Measurements from ENCODE around the gene HLA-DQB2.
"Not testable (repeated sequence)": the region's sequence is repeated elsewhere in the genome, so short reads cannot be mapped to it uniquely, and the experiment has no call there.

HLA-DQB2 gene

DNA sequence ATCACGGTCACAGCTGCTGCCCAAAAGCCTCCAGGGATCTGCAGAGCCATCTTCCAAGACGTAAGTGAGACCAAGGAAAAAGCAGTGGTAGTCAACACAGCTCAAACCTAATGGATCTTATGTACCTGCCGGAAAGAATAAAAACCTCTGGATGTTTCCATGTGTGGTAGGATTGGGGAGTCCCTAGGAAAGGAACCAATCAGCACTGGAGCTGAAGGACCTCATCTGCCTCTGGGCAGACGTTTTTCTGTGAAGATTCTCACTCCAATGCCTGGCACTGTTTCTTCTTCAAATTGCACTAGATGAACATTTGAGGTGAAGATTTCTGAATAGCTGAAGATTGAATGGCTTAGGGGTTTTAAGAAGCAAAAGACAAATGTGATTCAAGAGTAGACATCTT, at the start of gene HLA-DQB2:
Gene HLA-DQB2 (minus strand): TSS at position 112 of the 400 bp plus-strand sequence. CDS start 62 bp downstream, at position 50.
- no peak for DNase-seq

DNA sequence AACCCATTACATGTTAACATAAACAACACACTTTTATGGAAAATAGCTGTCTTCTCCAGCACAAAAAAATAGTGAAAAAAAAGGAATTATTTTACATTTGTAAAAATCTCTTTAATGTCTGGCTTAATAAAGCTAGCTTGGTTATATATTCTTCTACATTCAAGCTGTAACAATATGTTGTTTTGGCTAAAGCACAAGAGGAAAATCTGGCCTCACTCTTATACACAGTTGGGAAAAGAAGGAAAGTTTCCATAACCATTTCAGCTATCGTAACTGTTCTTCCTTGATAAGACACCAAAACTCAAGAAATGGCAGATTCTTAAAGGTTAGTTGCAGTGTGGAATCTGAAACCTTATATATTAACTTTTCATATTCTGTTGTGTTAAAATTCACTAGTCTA, 45.8 kb upstream of the HLA-DQB2 start:
- DNase-seq = no peak

DNA sequence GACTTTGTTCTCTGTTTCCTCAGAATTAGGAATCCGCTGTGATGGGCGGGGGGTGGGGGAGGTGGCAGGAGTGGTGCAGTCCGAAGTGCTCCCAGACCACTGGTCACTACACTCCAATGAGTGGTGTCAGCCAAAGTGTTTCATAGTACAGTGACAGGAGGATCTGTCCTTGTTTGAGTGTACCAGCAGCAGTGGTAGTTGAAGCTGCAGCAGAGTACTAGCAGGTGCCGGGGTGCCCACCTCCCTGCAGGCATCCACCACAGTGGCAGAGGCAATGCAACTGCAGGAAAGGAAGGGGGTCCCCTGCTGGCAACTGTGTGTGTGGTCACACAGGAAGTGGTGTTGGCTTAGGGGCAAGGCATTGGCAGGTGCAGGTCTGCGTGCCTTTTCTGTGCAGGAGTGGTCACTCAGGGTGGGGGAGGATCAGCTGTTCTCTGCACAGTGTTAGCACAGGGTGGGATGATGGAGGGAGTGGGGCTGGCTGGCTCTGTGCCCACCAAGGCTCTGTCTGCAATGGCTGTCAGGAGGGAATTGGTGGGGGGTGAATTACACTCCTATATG, 43.8 kb upstream of the HLA-DQB2 start:
- DNase-seq = no peak

DNA sequence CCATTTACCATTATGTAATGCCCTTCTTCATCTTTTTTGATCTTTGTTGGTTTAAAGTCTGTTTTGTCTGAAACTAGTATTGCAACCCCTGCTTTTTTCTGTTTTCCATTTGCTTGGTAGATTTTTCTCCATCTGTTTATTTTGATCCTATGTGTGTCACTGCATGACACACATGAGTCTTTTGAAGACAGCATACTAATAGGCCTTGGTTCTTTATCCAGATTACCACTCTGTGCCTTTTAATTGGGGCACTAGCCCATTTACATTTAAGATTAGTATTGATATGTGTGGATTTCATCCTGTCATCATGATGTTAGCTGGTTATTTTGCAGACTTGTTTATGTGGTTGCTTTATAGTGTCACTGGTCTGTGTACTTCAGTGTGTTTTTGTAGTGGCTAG, 42.1 kb upstream of the HLA-DQB2 start:
- DNase-seq = not testable (repeated sequence)

DNA sequence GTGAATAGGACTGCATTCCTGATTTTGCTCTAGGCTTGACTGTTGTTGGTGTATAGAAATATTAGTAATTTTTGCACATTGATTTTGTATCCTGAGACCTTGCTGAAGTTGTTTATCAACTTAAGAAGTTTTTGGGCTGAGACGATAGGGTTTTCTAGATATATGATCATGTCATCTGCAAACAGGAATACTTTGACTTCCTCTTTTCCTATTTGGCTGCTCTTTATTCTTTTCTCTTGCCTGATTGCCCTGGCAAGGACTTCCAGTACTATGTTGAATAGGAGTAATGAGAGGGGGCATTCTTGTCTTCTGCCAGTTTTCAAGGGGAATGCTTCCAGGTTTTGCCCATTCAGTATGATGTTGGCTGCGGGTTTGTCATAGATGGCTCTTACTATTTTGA, 40.1 kb upstream of the HLA-DQB2 start:
- DNase-seq = no peak

DNA sequence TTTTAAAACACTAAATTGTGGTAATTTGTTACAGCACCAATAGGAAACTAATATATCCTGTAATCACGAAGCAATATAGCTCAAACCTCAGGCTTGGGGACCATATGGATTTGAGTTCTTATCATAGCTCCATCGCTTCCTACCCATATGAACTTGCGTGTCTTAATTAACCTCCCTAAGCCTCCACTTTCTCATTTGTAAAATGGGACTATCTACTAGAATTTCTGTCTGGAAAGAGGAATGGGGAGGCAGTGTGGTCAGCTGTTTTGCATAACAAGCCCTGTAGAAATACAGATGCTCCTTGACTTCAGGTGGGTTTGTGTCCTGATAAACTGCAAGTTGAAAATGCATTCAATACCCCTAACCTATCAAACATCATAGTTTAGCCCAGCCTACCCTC, 36.4 kb upstream of the HLA-DQB2 start:
- DNase-seq = no peak

DNA sequence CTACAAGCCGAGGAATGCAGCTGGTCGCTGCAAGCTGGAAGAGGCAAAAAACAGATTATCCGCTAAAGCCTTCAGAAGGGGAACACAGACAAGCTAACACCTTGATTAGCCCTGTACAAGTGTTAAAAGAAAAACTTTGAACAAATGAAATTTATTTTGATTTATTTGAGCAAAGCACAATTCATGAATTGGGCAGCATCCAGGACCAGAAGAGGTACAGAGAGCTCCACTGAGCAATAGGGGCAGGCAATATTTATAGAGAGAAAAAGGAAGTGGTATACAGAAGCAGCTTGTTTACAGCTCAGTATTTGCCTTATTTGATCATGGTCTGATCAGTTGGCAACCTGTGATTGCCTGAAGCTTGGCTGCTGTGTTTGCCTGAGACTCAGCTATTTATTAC, 35.8 kb upstream of the HLA-DQB2 start:
- no peak for DNase-seq

DNA sequence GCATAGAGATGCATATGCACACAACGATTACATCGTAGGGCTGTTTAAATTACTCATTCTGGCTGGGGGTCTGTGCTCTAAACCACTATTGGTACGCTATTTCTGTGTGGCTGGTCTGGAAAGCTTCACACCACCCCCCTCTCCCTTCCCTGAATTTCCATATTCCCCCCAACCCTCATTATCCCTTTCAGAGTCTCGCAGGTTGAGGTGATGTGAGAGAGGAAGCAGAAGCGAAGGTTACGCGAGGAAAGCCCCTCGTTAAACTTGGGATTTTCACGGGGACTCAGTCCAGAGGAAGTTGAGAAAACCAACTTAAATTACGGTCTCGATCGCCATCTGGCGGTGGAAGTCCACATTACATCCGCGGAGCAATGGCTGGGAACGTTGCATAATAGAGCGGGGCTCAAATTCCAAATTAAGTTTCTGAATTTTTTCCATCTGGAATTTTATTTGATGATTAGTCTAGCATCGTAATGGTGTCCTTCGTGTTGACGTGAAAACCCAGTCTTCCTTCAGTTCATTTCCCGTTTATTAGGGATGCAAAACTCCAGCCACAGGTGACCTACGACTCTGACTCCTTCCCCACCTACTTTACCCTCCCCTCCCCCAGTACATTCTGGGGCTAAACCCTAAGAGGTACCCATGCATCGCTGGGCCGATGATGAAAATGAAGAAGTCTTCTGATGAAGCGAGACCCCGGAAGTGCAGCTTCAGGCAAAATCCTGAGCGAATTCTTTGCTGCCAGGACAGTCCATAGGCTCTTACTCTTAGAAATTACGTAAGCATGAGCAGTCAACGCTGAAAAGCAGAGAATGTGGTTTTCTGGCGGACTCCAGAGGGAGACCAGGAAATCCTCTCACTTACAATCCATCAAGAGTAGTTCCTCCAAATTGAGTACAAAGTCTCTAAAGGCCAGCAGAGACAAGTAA, 33.8 kb upstream of the HLA-DQB2 start:
- no peak for DNase-seq

DNA sequence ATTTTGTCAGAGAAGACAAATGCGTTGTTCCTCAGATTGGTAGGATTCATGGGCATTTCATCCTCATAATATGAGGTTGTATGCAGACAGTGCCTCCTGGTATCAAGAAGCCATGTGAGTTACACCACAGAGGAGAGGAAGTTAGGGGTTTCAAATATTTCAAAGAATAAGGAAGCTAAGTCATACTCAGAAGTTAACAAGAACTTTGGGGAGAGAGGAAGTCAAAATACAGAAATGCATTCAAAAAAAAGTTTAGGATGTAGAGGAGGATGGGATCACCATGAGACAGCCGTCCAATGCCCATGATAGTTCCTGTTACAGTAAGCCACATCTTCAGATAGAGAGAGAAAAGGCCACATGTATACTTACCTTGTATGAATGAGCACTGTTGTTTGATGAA, 31.2 kb upstream of the HLA-DQB2 start:
- no peak for DNase-seq

DNA sequence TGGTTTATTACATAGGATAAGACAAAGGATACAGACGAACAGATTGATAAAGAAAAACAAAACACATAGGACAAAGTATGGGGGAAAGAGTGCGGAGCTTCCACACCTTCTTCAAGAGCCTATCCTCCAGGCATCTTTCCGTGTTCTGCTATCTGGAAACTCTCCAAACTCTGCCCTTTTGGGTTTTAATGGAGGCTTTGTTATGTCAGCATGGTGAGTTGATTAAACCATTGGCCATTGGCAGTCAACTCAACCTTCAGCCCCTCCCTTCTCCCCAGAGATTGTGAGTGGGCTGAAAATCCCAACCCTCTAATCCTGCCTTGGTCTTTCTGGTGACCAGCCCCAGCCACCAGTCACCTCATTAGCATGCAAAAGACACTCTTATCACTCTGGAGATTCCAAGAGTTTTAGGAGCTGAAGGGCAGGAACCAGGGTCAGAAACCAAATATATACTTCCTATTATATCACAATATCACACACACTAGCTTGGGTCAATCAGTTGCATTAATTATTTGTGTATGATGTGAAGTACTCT, 29.6 kb upstream of the HLA-DQB2 start:
- DNase-seq = no peak

DNA sequence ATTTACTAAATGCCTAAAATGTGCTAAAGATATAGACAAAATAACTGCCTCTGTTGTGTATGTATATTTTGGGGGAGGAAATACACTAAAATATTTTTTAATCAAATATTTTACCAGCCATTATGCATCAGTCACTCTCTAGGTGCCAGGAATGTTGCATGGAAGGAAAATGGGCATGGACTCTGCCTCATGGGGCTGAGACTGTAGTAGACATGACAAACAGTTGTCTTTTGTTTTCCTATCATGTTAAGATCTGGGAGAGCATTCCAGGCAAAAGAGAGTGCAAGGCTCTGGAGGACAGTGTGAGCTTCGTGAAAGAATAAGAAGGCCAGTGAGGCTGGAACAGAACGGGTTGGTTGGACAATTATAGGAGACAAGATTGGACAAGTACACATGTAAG, 27.0 kb upstream of the HLA-DQB2 start:
- DNase-seq = no peak

DNA sequence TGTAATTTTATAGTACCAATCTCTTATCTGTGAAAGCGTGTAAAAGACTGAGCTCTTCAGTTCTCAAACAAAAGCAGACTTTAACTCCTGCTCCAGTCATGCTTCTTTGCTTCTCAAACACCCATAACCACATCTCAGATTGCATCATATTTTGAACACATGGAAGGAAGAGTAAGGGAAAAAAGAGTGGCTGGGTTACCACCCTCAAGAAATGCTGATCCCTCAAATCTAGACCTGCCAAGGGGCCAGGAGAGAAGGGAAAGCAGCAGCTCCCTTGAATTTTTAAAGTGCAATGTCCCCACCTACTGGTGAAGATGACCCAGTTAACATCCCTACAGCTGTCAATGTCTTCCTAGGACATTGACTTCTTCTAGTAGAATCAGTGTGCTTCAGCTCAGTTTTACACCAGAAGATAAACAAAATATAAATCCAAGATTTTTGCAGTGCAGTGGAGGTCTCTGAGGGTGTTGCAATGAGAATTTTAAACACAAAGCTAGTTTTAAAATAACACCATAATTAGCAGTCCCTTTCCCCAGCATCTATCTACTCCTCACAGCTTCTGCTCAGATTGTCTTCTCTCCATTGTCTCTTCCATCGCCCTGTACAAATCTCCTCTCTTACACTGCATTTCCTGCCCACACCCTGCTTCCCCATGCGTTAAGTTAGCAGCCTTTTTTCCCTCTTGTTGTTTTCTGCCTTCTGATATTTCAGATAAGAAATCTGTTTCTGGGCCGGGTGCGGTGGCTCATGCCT, 22.6 kb upstream of the HLA-DQB2 start:
- DNase-seq = peak; percentile 8

DNA sequence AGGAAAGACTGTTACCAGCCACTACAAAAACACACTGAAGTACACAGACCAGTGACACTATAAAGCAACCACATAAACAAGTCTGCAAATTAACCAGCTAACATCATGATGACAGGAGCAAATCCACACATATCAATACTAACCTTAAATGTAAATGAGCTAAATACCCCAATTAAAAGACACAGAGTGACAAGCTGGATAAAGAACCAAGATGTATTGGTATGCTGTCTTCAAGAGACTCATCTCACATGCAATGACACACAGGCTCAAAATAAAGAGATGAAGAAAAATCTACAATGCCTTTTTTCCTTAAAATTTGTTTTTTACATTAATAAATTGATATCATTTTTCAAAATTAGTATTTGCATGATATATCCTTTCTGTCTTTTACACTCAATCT, 19.6 kb upstream of the HLA-DQB2 start:
- DNase-seq = not testable (repeated sequence)

DNA sequence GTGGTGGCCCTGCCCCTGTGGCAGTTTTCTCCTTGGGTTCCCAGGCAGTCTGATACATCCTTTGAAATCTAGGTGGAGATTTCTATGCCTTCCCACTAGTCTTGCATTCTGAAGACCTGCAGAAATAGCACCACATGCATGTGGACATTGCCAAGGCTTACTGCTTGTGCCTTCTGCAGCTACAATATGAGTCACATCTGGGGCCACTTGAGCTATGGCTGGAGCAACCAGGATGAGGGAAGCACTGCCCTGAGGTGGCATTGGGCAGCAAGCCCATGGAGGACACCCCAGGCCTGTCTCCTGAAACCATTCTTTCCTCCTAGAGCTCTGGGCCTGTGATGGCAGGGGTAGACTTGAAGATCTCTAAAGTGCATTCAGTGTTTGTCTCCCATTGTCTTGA, 15.7 kb upstream of the HLA-DQB2 start:
- DNase-seq = no peak

DNA sequence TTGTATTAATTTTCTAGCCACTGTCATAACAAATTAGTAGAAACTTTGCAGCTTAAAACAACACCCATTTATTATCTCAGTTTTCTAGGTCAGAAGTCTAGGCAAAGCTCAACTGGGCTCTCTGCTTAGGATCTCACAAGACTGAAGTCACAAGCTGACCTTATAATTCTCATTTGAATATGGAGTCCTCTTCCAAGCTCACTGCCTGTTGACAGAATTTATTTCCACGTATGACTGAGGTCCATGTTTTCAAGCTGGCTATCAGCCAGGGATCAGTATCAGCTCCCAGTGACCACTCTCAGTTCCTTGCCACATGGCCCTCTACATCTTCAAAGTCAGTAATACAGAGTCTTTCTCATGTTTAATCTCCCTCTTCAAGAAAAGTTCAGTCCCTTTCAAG, 11.7 kb upstream of the HLA-DQB2 start:
- no peak for DNase-seq

DNA sequence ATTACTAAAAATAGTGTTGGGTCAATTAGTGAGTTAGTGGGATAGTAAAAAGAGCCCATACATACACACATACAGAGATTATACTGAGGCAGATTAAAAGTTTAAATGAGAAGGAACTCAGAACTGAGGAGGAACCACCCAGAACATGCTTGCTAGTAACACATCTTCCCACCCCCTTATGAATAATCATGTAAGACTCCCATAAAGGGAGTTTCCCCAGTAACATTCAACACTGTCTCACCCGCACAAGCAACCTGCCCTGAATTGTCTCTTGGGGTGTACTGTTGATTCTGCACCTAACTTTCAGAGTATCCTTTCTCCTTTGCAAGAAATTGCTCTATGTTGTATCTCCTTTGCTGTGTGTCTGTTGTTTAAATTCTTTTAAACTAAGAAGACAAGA, 11.1 kb upstream of the HLA-DQB2 start:
- no peak for DNase-seq

DNA sequence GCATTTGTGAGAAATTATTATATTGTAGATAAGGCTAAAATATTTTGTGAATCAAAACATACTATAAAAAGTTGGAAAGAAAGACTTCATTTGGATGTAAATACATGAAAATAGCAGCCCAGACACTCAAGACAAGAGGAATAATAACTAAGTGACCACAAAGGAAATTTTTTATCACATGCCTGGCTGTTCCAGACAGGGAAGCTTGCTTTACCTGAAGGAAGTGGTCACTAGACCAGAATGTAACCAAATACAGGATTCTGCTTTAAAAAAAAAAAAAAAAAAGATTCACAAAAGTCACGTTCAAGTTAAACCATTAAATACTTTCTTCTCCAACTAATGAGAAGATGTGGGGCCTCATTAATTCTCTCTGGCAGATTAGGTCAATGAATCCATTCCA, 9.3 kb upstream of the HLA-DQB2 start:
- DNase-seq = no peak

DNA sequence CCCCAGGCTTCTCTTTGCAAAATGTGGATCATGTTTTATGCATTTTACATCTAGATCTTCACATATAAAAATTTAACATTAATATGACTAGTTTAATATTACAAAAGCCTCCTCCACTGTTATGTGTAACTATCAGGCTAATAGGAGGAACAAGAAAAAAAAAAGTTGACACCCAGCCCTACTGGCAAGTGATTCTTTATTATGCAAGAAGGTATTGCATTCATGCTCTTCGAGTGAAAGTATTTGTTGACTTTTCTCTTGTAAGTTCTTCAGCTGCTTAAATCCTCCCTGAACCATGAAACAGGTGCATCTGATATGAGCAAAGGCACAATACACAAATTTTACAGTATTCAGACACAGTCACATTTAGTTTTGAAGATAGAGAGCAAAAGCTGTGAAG, 716 bp upstream of the HLA-DQB2 start:
- no peak for DNase-seq

DNA sequence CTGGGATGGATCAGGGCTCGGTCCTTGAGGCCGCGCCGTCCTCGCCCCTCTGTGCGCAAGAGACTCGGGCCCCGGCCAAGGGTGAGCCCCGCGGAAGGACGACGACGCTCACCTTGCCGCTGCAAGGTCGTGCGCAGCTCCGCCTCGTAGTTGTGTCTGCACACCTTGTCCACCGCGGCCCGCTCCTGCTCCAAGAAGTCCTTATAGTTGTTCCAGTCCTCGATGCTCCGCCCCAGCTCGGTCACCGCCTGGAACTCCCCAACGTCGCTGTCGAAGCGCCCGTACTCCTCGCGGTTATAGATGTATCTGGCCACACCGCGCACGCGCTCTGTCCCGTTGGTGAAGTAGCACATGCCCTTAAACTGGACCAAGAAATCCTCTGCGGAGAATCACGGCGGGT, 1.8 kb downstream of the HLA-DQB2 start:
- DNase-seq = no peak

DNA sequence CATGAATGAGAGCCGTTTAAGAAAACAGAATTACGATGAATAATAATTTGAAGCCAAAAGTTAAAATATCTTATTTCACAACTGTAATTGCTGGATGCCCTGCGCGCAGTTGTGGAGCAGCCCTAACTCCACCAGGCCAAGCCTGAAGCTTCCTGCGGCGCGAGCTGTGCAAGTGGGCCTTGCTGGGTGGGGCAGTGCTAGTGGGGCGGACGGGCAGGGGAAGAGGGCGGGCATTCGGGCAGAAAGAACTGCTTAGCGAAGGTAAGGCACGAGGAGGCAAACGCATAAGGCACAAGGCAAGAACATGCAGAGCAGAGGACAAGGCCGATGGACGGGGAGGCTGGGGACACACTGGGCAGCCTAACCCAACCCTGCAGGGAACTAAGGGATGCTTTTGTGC, 2.3 kb downstream of the HLA-DQB2 start:
- no peak for DNase-seq

DNA sequence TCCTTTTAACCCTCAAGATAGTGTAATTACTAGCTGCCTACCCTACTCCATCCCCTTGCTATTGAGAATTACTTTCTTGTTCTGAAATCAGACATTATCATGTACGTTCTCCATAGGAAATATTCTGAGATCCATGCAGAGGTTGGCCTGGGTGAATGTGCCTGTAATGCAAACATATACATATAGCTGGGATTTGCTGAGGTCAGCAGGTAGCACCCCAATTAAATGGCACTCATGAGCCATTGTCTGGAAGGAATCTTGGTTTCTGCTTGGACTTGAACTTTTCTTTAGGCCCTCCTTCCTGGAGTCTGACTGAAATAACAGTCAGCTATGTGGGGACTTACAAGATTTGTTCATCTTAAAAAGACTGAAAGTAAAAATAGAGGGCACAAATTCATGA, 3.7 kb downstream of the HLA-DQB2 start:
- DNase-seq = no peak

DNA sequence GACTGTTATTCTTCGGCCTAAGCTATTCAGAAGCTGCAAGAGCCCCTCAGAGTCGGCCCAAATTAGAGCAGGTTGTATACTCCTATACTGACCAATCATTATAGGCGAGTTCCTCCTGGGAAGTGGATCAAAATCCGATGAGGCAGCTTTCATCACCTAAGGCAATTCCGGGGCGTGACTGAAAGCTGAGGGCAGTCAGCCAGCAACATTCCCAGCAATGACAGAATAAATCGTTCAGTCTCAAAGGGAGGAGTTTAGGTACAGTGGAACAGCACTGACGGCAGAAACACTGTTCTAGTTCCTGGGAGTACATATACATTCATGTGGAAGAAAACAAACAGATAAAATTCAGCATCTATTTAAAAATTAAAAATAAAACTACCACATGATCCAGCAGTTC, 10.8 kb downstream of the HLA-DQB2 start:
- DNase-seq = no peak

DNA sequence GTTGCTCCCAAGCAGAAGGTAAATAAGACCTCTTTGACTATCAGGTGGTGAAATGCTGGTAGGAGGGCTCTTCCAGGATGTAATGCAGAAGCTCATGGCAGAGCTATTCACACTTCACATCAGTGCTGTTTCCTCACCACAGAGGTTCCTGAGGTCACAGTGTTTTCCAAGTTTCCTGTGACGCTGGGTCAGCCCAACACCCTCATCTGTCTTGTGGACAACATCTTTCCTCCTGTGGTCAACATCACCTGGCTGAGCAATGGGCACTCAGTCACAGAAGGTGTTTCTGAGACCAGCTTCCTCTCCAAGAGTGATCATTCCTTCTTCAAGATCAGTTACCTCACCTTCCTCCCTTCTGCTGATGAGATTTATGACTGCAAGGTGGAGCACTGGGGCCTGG, 17.7 kb downstream of the HLA-DQB2 start:
- not testable (repeated sequence) for DNase-seq

DNA sequence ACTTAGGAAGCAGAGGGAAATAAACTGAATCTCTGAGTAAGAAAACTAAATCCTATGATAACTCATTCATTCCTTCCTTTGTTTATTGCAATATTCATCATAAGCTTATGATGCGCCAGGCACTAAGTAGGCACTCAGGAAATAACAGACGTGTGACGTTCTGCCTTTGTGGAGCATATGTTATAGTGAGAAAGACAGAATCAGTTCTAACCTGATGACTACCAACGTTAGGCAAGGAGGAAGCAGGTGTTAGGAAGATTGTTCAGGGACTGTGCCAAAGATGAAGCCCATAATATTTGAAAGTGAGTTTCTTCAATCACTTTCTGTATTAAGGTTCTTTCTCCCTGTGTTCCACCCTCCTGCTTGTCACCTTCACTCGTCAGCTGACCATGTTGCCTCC, 18.6 kb downstream of the HLA-DQB2 start:
- no peak for DNase-seq
